ENCODE measurements around the gene SH3RF2.
"Not testable (repeated sequence)": the region's sequence is repeated elsewhere in the genome, so short reads cannot be mapped to it uniquely, and the experiment has no call there.

SH3RF2 gene

GRCh38 chr5:145936401-145937131 is at the start of gene SH3RF2:
TSS of gene SH3RF2 (plus strand) at chr5:145936578. CDS start at chr5:145937929, 1,351 bp downstream.
- FAIRE-seq, result no peak

- FAIRE-seq, result no peak
These were observed 49.2 kb upstream of the SH3RF2 start for GRCh38 chr5:145887217-145887616.

GRCh38 chr5:145887976-145888574 is 48.3 kb upstream of the SH3RF2 start:
- no peak for FAIRE-seq

GRCh38 chr5:145889611-145890010 is 46.8 kb upstream of the SH3RF2 start:
- no peak for FAIRE-seq

GRCh38 chr5:145891378-145891777 is 45.0 kb upstream of the SH3RF2 start:
- not testable (repeated sequence) for FAIRE-seq

- no peak for FAIRE-seq
These were observed 38.2 kb upstream of the SH3RF2 start for GRCh38 chr5:145898171-145898570.

- FAIRE-seq, result no peak
These were observed 34.0 kb upstream of the SH3RF2 start for GRCh38 chr5:145902421-145902820.

GRCh38 chr5:145903113-145903512 is 33.3 kb upstream of the SH3RF2 start:
- no peak for FAIRE-seq

- FAIRE-seq, result no peak
These were observed 32.5 kb upstream of the SH3RF2 start for GRCh38 chr5:145903867-145904266.

GRCh38 chr5:145904743-145905142 is 31.6 kb upstream of the SH3RF2 start:
- FAIRE-seq, result no peak

- no peak for FAIRE-seq
These were observed 30.0 kb upstream of the SH3RF2 start for GRCh38 chr5:145906401-145906800.

- FAIRE-seq, result no peak
These were observed 28.0 kb upstream of the SH3RF2 start for GRCh38 chr5:145908206-145908960.

GRCh38 chr5:145911164-145911563 is 25.2 kb upstream of the SH3RF2 start:
- no peak for FAIRE-seq

- no peak for FAIRE-seq
These were observed 24.4 kb upstream of the SH3RF2 start for GRCh38 chr5:145912019-145912418.

- no peak for FAIRE-seq
These were observed 23.8 kb upstream of the SH3RF2 start for GRCh38 chr5:145912594-145912993.

GRCh38 chr5:145913701-145914100 is 22.7 kb upstream of the SH3RF2 start:
- no peak for FAIRE-seq

- FAIRE-seq, result no peak
These were observed 20.3 kb upstream of the SH3RF2 start for GRCh38 chr5:145915970-145916638.

GRCh38 chr5:145917288-145917687 is 19.1 kb upstream of the SH3RF2 start:
- no peak for FAIRE-seq

- FAIRE-seq, result no peak
These were observed 18.0 kb upstream of the SH3RF2 start for GRCh38 chr5:145918397-145918796.

- no peak for FAIRE-seq
These were observed 17.0 kb upstream of the SH3RF2 start for GRCh38 chr5:145919413-145919812.

GRCh38 chr5:145920542-145921210 is 15.7 kb upstream of the SH3RF2 start:
- no peak for FAIRE-seq

- FAIRE-seq, result no peak
These were observed 15.2 kb upstream of the SH3RF2 start for GRCh38 chr5:145921211-145921610.

GRCh38 chr5:145922059-145922458 is 14.3 kb upstream of the SH3RF2 start:
- FAIRE-seq, result no peak
